ENCODE data around the gene CFAP46. TPM values are rescaled to one million over a fixed set of nuclear protein-coding genes. Genes with fewer than 3 reads are reported as not detected.

CFAP46 gene
- total and polyA plus RNA-seq, 10 of the 15 experiments (the other 5 are each of a cell fraction or from before 2014, with no cell fraction given) = 0.01 to 0.18 (median 0.03) TPM; not detected in 7

- SMC1A ChIA-PET (ENCODE audit: uncharacterized antibody, unreplicated experiment) = no interaction called here
- FAIRE-seq (no peak), ATAC-seq (no peak), DNase-seq (ENCODE audit: low read depth, low spot score) (no peak)
- POLR2A ChIA-PET = no interaction called here
- RAD21 ChIA-PET (ENCODE audit: unreplicated experiment) = no interaction called here
- H3K79me2 ChIP-seq (ENCODE audit: control insufficient read depth, insufficient read depth, low read length) = no peaks in the 10 kb centered on the region
- no TSS peak for BruUV-seq (replicated peaks)
- CTCF ChIA-PET = no interaction called here
- H3K4me1 ChIP-seq (ENCODE audit: control insufficient read depth, insufficient read depth, low read length) = peaks cover 10% of the 10 kb centered on the region
- no peak overlapping the region for H3K9ac ChIP-seq (ENCODE audit: control insufficient read depth, insufficient read depth, low read length)
- no peak overlapping the region for H3K4me3 ChIP-seq
- no peaks in the 10 kb centered on the region for H4K20me1 ChIP-seq (ENCODE audit: control insufficient read depth, insufficient read depth)
- intact Hi-C loops (cut with micrococcal nuclease; ENCODE audit: unreplicated experiment) (no loop called here), in situ Hi-C loops (cut with MboI) (no loop called here)
- H2AFZ ChIP-seq (ENCODE audit: control insufficient read depth, low read depth, low read length) = no peak overlapping the region
- 42% methylated on average over 12 of the region's 12 CpGs for WGBS (ENCODE audit: insufficient coverage, insufficient replicate concordance, low lambda C conversion rate, missing lambda C conversion rate)
- peaks cover 0 to 2% of the 10 kb centered on the region in 2 experiments; a peak in 2 of 4 replicates for H3K27me3 ChIP-seq (replicated peaks in 1 of 2; ENCODE audit: control insufficient read depth in 2 of 2, insufficient read depth in 2 of 2, low read length in 1 of 2)
- H3K27ac ChIP-seq (ENCODE audit: control insufficient read depth, insufficient read depth) = no peak overlapping the region
- no peaks in the 10 kb centered on the region for H3K9me3 ChIP-seq (replicated peaks; ENCODE audit: control insufficient read depth, insufficient read depth, low read length)
- no peak overlapping the region for H3K4me2 ChIP-seq (ENCODE audit: control insufficient read depth, insufficient read depth)
- H3K36me3 ChIP-seq (ENCODE audit: control insufficient read depth in 2 of 2, insufficient read depth in 2 of 2, low read length in 1 of 2) = no peaks in the 10 kb centered on the region
- no peak for TF ChIP-seq USF1 (IDR thresholded peaks at IDR 0.05; ENCODE audit: borderline replicate concordance, extremely low read length, insufficient read depth, low read depth, low read length)
- no peak for TF ChIP-seq TCF7 (IDR thresholded peaks at IDR 0.05; ENCODE audit: borderline replicate concordance)
- TF ChIP-seq MXI1 (IDR thresholded peaks at IDR 0.05; ENCODE audit: low read depth, low read length) = no peak
- TF ChIP-seq USF2 (IDR thresholded peaks at IDR 0.05; ENCODE audit: borderline replicate concordance, low read depth, low read length) = no peak
- TF ChIP-seq ATF2 (IDR thresholded peaks at IDR 0.05; ENCODE audit: low read length) = no peak
- no peak for TF ChIP-seq CREB1 (IDR thresholded peaks at IDR 0.05; ENCODE audit: low read depth)
- TF ChIP-seq CREM (IDR thresholded peaks at IDR 0.05; ENCODE audit: low read depth) = no peak
- no peak for TF ChIP-seq STAT1 (conservative IDR thresholded peaks at IDR 0.05)
- no peak for TF ChIP-seq POU2F2 (IDR thresholded peaks at IDR 0.05; ENCODE audit: borderline replicate concordance, low read depth, low read length)
- no peak for TF ChIP-seq CEBPB (IDR thresholded peaks at IDR 0.05; ENCODE audit: borderline replicate concordance in 1 of 2, low read depth in 2 of 2, low read length in 2 of 2)
- no peak for TF ChIP-seq SMC3 (IDR thresholded peaks at IDR 0.05; ENCODE audit: borderline replicate concordance, low read length)
- TF ChIP-seq, protein P1, sequence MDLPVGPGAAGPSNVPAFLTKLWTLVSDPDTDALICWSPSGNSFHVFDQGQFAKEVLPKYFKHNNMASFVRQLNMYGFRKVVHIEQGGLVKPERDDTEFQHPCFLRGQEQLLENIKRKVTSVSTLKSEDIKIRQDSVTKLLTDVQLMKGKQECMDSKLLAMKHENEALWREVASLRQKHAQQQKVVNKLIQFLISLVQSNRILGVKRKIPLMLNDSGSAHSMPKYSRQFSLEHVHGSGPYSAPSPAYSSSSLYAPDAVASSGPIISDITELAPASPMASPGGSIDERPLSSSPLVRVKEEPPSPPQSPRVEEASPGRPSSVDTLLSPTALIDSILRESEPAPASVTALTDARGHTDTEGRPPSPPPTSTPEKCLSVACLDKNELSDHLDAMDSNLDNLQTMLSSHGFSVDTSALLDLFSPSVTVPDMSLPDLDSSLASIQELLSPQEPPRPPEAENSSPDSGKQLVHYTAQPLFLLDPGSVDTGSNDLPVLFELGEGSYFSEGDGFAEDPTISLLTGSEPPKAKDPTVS (IDR thresholded peaks at IDR 0.05; ENCODE audit: low read depth, low read length) = no peak
- TF ChIP-seq RBBP5 (conservative IDR thresholded peaks at IDR 0.05) = no peak
- no peak for TF ChIP-seq ZNF24 (IDR thresholded peaks at IDR 0.05)
- TF ChIP-seq HDGF (IDR thresholded peaks at IDR 0.05) = no peak
- TF ChIP-seq SMAD5 (IDR thresholded peaks at IDR 0.05; ENCODE audit: low read depth) = no peak
- no peak for TF ChIP-seq TARDBP (IDR thresholded peaks at IDR 0.05; ENCODE audit: borderline replicate concordance)
- TF ChIP-seq ZZZ3 (IDR thresholded peaks at IDR 0.05; ENCODE audit: control insufficient read depth, insufficient read length, low read depth) = no peak
These were observed 1.5 kb upstream of the CFAP46 start for GRCh38 chr10:132943791-132944404.
